GM23338 (cell line): ENCODE measurements around the gene ORC4. TPM values are rescaled to one million over a fixed set of nuclear protein-coding genes. Genes with fewer than 3 reads are reported as not detected.

Experiments used
- ATAC-seq: fragments of 200-7000 bp; cut with Tn5 transposase; 3 replicates; pipeline ENCODE4 v1.9.1; 2020
- DNase-seq: peaks from one replicate; pipeline ENCODE4 v3.0.0-alpha.2; 2015; ENCODE audit warnings: low spot score
- H2AFZ ChIP-seq: fragments of 200-600 bp; sonication (generic); 2 replicates; pipeline ENCODE4 v1.8.0; 2016; ENCODE audit warnings: antibody characterized with exemption, mild to moderate bottlenecking, moderate library complexity
- H3F3A ChIP-seq: fragments of 200-600 bp; sonication (generic); replicated peaks from 2 replicates; pipeline ENCODE4 v1.8.0; 2017; ENCODE audit warnings: antibody characterized with exemption, mixed run types, low read depth
- H3K27ac ChIP-seq: fragments of 200-600 bp; sonication (generic); 2 replicates; pipeline ENCODE4 v1.6.1; 2016; ENCODE audit warnings: low read depth
- H3K27me3 ChIP-seq: fragments of 200-600 bp; sonication (generic); 2 replicates; pipeline ENCODE4 v1.8.0; 2016; ENCODE audit warnings: mild to moderate bottlenecking, mixed run types, moderate library complexity; ENCODE audit not compliant: insufficient read depth
- H3K36me3 ChIP-seq: fragments of 200-600 bp; sonication (generic); 2 replicates; pipeline ENCODE4 v1.8.0; 2016; ENCODE audit warnings: mild to moderate bottlenecking; ENCODE audit not compliant: insufficient read depth
- H3K4me1 ChIP-seq: fragments of 200-600 bp; sonication (generic); 2 replicates; pipeline ENCODE4 v1.8.0; 2016; ENCODE audit warnings: mild to moderate bottlenecking, moderate library complexity; ENCODE audit not compliant: insufficient read depth
- H3K4me2 ChIP-seq: fragments of 200-600 bp; sonication (generic); 2 replicates; pipeline ENCODE4 v1.7.1; 2017; ENCODE audit warnings: mixed run types
- H3K4me3 ChIP-seq: fragments of 200-600 bp; sonication (generic); 2 replicates; pipeline ENCODE4 v1.6.1; 2016; ENCODE audit warnings: mixed run types
- H3K79me2 ChIP-seq: fragments of 200-600 bp; sonication (generic); replicated peaks from 2 replicates; pipeline ENCODE4 v1.8.0; 2017; ENCODE audit warnings: mild to moderate bottlenecking; ENCODE audit not compliant: insufficient read depth
- H3K9me2 ChIP-seq: fragments of 200-600 bp; sonication (generic); 2 replicates; pipeline ENCODE4 v1.8.0; 2017; ENCODE audit not compliant: insufficient read depth
- H4K20me1 ChIP-seq: fragments of 200-600 bp; sonication (generic); replicated peaks from 2 replicates; pipeline ENCODE4 v1.8.0; 2017; ENCODE audit warnings: mild to moderate bottlenecking; ENCODE audit not compliant: insufficient read depth
- H3K27ac Mint-ChIP-seq: 2 replicates; pipeline ENCODE4 v1.8.0; 2020; ENCODE audit warnings: inconsistent platforms, mild to moderate bottlenecking, moderate library complexity, mixed read lengths
- H3K27me3 Mint-ChIP-seq: 3 replicates; pipeline ENCODE4 v1.8.0; 2022; ENCODE audit warnings: low read depth, mild to moderate bottlenecking, moderate library complexity, mixed read lengths, inconsistent platforms; ENCODE audit not compliant: insufficient read depth, poor library complexity
- H3K36me3 Mint-ChIP-seq: 3 replicates; pipeline ENCODE4 v1.8.0; 2021; ENCODE audit warnings: low read depth, mild to moderate bottlenecking, inconsistent platforms, moderate library complexity, mixed read lengths
- H3K4me1 Mint-ChIP-seq: 3 replicates; pipeline ENCODE4 v1.8.0; 2020; ENCODE audit warnings: mild to moderate bottlenecking, inconsistent platforms, mixed read lengths
- H3K4me3 Mint-ChIP-seq: 3 replicates; pipeline ENCODE4 v1.8.0; 2021; ENCODE audit warnings: moderate library complexity, mild to moderate bottlenecking, inconsistent platforms, mixed read lengths
- H3K9me3 Mint-ChIP-seq: 3 replicates; pipeline ENCODE4 v1.8.0; 2020; ENCODE audit warnings: moderate library complexity, mild to moderate bottlenecking, inconsistent platforms, mixed read lengths
- CTCF ChIP-seq, 2 experiments: fragments of 200-600 bp in 1 of 2; sonication (generic) in 1 of 2; conservative IDR thresholded peaks; 2 replicates each; pipeline versions ENCODE4 v1.5.1 to v1.6.1; 2016 to 2017; ENCODE audit warnings: antibody characterized with exemption in 2 of 2, low read depth in 2 of 2, mild to moderate bottlenecking in 2 of 2, moderate library complexity in 1 of 2
- JUNB ChIP-seq: IDR thresholded peaks from one replicate; pipeline ENCODE4 v1.6.1; 2016; ENCODE audit warnings: antibody characterized with exemption; ENCODE audit not compliant: unreplicated experiment
- NANOG ChIP-seq: IDR thresholded peaks from 2 replicates; pipeline ENCODE4 v1.6.1; 2016; ENCODE audit warnings: antibody characterized with exemption, borderline replicate concordance
- POLR2AphosphoS5 ChIP-seq: IDR thresholded peaks from 2 replicates; pipeline ENCODE4 v1.6.1; 2016; ENCODE audit warnings: antibody characterized with exemption, low read depth
- REST ChIP-seq: IDR thresholded peaks from one replicate; pipeline ENCODE4 v1.6.1; 2018; ENCODE audit warnings: antibody characterized with exemption; ENCODE audit not compliant: unreplicated experiment
- ZNF114 ChIP-seq: fragments of 250-450 bp; sonication (Bioruptor Pico); IDR thresholded peaks from 2 replicates; pipeline ENCODE4 v1.5.0; 2020; ENCODE audit warnings: mild to moderate bottlenecking, moderate library complexity
- ZNF331 ChIP-seq: fragments of 250-450 bp; sonication (Bioruptor Pico); IDR thresholded peaks from 2 replicates; pipeline ENCODE4 v1.5.0; 2020; ENCODE audit warnings: low read depth, mild to moderate bottlenecking, moderate library complexity
- polyA plus RNA-seq: library from polyadenylated mRNA; unstranded; fragments of >200 nt; fragmentation: Nextera tagmentation; extraction: Ambion mirVana; gene quantifications from 2 replicates; pipeline ENCODE4 v1.2.1, GENCODE V29; 2016
- total RNA-seq: library from RNA; depleted of rRNA; stranded (reverse); fragments of >200 nt; shearing (Covaris generic); gene quantifications from 2 replicates; pipeline ENCODE4 v1.2.3, GENCODE V29; 2014
- TF ChIP-seq, protein P1 (sequence below): IDR thresholded peaks from 2 replicates; pipeline ENCODE4 v1.6.1; 2016; ENCODE audit warnings: antibody characterized with exemption

Gene ORC4
- total and polyA plus RNA-seq, 2 experiments from 2014 or later, result 47.5 to 177 TPM

DNA sequence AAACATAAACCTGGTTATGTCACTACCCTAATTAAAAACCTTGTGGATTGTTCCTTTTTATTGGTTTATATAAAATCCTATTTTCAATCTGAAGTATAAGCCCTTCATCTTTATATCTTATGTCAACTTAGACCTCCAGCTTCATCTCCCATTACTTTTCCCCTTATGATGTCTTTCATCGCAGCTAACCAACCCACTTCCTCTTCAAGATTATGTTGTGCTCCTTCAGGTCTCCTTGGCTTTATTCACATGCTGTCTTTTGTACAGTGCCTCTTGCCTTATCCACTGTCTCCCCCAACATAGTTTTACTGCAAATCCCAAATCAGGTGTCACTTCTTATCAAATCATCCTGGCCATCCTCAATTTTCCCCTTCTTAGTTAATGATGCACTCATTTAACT, 26.3 kb upstream of the ORC4 start (continued):
- TF ChIP-seq JUNB (no peak), REST (no peak), ZNF331 (CRISPR knock-in tag) (no peak), POLR2AphosphoS5 (no peak), NANOG (no peak), ZNF114 (CRISPR knock-in tag) (no peak)
- TF ChIP-seq, protein P1, sequence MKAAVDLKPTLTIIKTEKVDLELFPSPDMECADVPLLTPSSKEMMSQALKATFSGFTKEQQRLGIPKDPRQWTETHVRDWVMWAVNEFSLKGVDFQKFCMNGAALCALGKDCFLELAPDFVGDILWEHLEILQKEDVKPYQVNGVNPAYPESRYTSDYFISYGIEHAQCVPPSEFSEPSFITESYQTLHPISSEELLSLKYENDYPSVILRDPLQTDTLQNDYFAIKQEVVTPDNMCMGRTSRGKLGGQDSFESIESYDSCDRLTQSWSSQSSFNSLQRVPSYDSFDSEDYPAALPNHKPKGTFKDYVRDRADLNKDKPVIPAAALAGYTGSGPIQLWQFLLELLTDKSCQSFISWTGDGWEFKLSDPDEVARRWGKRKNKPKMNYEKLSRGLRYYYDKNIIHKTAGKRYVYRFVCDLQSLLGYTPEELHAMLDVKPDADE, result no peak

- H3K27ac ChIP-seq, result no peak overlapping the region
- Mint-ChIP-seq H3K36me3 (no peaks in the 10 kb centered on the region), H3K4me3 (no peak overlapping the region), H3K27me3 (no peaks in the 10 kb centered on the region), H3K4me1 (peaks cover 35% of the 10 kb centered on the region), H3K27ac (no peak overlapping the region), H3K9me3 (no peaks in the 10 kb centered on the region)
- DNase-seq (no peak), ATAC-seq (no peak)
- H3K36me3 ChIP-seq, result no peaks in the 10 kb centered on the region
- H3F3A ChIP-seq, result no peaks in the 10 kb centered on the region
- no peaks in the 10 kb centered on the region for H3K27me3 ChIP-seq
- H3K4me3 ChIP-seq, result no peak overlapping the region
- H3K79me2 ChIP-seq, result peaks cover 13% of the 10 kb centered on the region
- H3K4me2 ChIP-seq, result no peak overlapping the region
- H3K4me1 ChIP-seq, result peaks cover 31% of the 10 kb centered on the region
- H2AFZ ChIP-seq, result no peak overlapping the region
- H4K20me1 ChIP-seq, result no peaks in the 10 kb centered on the region
- H3K9me2 ChIP-seq, result no peaks in the 10 kb centered on the region
- TF ChIP-seq JUNB (no peak), REST (no peak), POLR2AphosphoS5 (no peak), NANOG (no peak), CTCF (conservative IDR thresholded peaks at IDR 0.05; ENCODE audit: low read depth in 2 of 2) (no peak)
- TF ChIP-seq, protein P1, result no peak
Observed at GRCh38 chr2:148044322-148044721, 23.8 kb upstream of the ORC4 start.
